CD4-positive, alpha-beta T cell treated with Interleukin-17A for 1 hour (primary cell): ENCODE measurements around the gene GRIA1.

ENCODE experiments used
- DNase-seq: peaks from one replicate; pipeline ENCODE4 v3.0.0-alpha.2; 2020

The GRIA1 gene

DNA sequence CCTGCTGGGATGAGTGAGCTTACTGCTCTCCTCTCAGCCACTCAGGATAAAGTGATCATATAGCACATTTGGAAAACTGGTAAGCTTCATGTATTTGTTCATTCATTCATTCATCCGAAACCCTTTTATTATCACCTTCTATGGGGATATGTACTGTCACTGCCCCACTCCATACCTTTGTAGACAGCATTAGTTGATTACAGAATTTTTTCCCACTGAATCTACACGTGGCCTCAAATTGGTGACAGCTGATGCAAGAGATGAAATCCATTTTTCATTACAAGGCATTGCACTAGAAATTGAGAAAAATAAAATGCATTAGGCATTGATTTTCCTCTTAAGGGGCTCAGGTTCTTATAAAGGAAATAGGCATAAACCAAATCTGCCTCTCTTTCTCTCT is 9.7 kb downstream of the GRIA1 start:
- no peak for DNase-seq

- no peak for DNase-seq
Measured at GRCh38 chr5:153504726-153505125, 14.3 kb downstream of the GRIA1 start.

DNA sequence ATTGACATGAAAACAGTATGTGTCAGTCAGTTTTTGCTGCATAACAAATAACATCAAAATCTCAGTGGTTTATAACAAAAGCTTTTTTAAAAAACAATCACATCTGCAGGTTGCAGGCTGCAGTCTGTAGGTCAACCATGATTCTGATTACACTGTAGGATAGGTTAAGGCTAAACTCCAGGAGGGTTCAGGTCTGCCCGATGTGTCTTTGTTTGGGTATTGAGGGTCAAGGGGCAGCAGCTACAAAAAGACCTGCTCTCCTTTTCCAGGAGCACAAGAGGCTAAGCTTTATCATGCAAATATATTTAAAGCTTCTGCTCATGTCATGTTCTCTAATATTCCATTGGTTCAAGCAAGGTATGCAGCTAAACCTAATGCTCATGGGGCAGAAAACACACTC is 18.2 kb downstream of the GRIA1 start:
- no peak for DNase-seq

DNA sequence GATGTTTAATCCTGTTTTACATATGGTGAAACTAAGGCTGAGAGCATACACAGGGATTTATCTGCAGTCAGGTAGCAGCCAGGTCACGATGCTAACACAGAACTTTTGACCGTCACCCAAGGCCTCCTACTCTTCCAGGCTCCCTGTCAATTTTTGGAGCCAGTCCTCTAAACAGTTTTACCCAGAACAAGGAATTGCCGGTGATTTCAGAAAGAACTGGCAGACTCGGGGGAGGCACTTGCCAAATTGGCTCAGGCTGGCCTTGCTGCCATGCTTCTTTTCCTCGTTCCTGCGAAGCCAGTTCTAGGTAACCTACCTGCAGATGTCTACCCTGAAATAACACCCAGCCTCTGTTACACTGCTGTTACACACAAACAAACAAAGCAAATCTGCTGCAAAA is 21.2 kb downstream of the GRIA1 start:
- DNase-seq, result no peak

GRCh38 chr5:153513156-153513555 is 22.7 kb downstream of the GRIA1 start:
- DNase-seq, result no peak

GRCh38 chr5:153515301-153515700 is 24.8 kb downstream of the GRIA1 start:
- no peak for DNase-seq

- no peak for DNase-seq
Measured at GRCh38 chr5:153516504-153517240, 26.2 kb downstream of the GRIA1 start.

DNA sequence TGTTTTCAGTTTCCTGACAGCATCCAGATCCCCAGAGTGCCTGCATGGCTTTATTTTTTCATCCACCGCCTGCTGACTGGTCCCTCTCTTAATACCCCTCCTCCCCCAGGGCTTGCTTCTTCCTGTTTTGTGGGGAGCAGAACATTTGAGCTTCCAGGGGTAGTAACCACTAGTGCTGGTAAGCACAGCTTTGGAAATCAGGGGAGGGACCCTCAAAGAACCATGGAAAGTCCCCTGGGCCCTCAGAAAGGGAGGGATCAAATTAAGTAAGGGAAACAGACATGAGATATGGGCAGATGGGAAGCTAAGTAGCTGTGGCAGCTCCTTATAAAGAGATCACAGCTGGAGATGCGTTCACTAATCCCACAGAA is 26.8 kb downstream of the GRIA1 start:
- no peak for DNase-seq

- no peak for DNase-seq
Measured at GRCh38 chr5:153520137-153520536, 29.7 kb downstream of the GRIA1 start.

DNA sequence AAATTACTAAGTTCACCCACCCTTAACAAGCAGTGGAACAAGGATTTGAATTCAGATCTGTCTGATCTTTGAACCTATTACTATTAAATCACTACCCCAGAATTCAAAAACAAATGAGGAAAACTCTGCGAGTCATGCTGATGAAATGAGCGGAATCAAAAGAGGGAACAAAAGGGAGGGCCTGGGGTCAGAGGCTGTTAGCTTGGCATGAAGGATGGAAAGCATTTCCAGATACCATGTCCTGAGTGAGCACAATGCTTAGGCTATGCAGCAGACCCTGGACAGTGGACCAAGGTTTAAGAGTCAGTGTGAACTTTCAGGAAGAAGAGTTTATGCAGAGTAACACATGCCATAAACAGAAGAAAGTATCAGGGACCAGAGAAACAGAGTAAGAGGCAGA is 30.5 kb downstream of the GRIA1 start:
- no peak for DNase-seq

GRCh38 chr5:153523211-153523610 is 32.7 kb downstream of the GRIA1 start:
- DNase-seq, result no peak

- DNase-seq, result no peak
Measured at GRCh38 chr5:153523831-153524230, 33.4 kb downstream of the GRIA1 start.

DNA sequence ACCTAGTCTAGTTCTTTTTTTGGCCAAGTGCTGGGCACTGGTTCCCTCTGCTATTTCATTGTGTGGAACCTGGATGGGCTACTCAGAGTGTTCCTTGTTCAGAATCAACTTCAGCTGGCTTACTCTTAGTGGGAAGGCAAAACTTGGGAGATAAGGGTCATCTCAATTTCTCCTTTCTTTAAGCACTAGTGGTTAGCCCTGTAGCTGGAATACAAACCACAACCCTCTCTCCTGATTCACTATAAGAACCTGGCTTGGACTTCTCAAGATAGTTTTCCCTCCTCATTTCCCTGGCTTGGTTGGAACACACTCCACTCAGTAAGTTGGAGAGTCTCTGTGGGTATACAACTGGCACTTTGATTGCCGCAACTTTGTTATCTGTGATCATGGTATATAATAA is 35.1 kb downstream of the GRIA1 start:
- no peak for DNase-seq

GRCh38 chr5:153530357-153531143 is 40.1 kb downstream of the GRIA1 start:
- DNase-seq, result no peak

GRCh38 chr5:153533546-153533945 is 43.1 kb downstream of the GRIA1 start:
- no peak for DNase-seq

DNA sequence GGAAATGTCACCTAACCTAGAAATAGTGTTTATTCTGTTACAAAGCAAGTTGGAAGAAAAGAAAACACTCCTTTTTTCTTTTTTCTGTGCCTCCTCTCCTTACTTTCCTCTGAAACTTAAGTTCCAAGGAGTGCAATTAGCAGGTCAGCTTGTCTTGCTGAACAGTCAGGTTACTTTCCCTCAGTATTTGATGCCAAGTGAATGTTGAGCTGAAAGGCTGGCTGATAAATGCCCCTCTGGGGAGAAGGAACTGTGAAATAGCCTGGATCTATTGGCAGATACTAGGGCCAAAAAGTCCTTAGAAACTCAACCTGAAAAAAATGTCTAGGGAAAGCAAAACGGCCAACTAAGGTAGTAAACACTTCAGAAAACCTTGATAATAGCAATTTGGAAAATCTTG is 43.6 kb downstream of the GRIA1 start:
- no peak for DNase-seq

DNA sequence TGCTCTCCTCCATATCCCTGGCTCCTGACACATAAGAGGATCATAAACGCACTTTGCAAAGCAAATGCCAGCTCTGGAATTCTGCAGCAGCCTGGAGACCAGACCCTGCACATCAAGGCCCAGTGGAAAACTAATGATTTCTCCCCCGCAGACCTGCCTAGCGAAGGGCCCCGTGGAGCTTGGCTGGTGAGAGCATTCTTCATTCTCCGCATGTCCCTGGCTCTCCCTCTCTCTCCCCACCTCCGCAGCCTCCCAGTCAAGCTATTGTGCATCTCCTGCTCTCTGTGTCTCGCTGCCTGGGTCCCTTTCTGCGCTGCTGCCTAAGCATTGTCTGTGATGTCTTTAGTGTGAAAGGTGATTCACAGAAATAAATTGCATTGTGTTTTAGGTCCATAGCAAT is 46.7 kb downstream of the GRIA1 start:
- DNase-seq, result no peak

- no peak for DNase-seq
Measured at GRCh38 chr5:153539983-153540382, 49.5 kb downstream of the GRIA1 start.

GRCh38 chr5:153542536-153542935 is 52.1 kb downstream of the GRIA1 start:
- DNase-seq, result no peak

DNA sequence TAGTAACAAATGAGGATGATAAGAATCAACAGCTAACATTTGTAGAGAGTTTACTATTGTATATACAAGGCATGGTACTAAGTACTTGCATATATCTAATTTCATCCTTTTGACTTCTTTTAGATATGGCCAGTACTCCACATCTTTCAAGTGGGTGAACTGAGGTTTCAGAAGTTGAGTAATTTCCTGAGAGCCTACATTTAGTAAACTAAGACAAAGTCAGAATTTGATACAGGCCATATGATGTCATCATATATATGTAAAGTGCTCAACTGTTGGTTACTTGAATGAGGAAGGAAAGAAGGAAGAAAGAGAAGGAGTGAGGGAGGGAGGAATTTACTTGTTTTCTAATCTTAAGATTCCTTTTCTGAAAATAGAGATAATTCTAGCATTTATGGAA is 52.8 kb downstream of the GRIA1 start:
- no peak for DNase-seq

DNA sequence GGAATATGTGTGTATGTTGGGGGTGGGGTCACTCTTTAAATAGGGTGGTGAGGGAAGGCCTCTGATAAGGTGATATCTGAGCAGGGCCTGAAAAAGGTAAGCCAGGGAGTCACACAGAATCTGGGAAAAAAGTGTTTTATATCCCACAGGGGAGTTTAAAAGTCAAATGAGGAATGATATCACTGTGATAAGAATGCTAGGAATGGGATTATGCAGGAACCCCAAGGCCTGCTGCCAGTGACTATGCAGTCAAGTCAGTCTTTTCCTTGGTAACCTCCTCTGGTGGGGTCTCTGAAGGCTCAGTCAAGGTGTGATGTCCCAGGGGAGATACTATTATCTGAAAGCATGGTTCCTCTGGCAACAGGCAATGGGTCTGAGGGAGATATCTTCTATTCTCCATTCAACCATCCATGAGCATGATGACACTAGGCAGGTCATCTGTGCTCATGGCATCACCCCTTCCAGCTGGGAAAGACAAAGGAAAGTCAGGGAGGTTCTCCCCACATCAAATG is 53.5 kb downstream of the GRIA1 start:
- DNase-seq, result no peak

DNA sequence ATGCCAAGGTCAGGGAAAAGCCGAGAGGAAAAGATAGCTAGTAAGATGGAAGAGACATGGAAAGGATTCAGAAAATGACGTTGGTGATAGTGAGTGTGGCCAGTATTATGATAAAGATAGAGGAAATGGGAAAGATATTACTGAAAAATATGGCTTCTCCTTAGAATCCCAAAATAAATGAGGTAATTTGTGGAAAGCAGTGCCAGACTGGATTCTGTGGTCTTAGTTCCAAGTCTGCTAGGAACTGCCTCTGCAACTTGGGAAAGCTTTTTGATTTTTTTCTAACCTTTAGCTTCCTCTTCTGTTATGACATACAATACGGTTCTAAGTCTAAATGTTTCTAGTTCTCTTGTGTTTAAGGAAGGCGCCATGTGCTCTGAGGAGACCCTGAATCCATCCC is 54.2 kb downstream of the GRIA1 start:
- DNase-seq, result no peak

GRCh38 chr5:153546566-153546965 is 56.1 kb downstream of the GRIA1 start:
- DNase-seq, result no peak

- DNase-seq, result no peak
Measured at GRCh38 chr5:153551537-153552079, 61.1 kb downstream of the GRIA1 start.
